KOPT-K1 (cell line): ENCODE measurements around the gene SDCBP2.
A peak's percentile ranks its signal among the peaks of the same experiment; 100 is the strongest.

ENCODE experiments used
- H3K27ac ChIP-seq: fragments of 200-600 bp; sonication (generic); 2 replicates; pipeline ENCODE4 v1.5.1; 2016; ENCODE audit warnings: antibody characterized with exemption, mild to moderate bottlenecking, low read depth, low read length; ENCODE audit not compliant: poor library complexity, severe bottlenecking
- H3K36me3 ChIP-seq: fragments of 200-600 bp; sonication (generic); 2 replicates; pipeline ENCODE4 v1.5.1; 2017; ENCODE audit warnings: antibody characterized with exemption, mild to moderate bottlenecking, low read length, moderate library complexity; ENCODE audit not compliant: insufficient read depth
- H3K9me3 ChIP-seq: fragments of 200-600 bp; sonication (generic); 2 replicates; pipeline ENCODE4 v1.5.1; 2017; ENCODE audit warnings: antibody characterized with exemption, low read length, mild to moderate bottlenecking; ENCODE audit not compliant: insufficient read depth, poor library complexity, severe bottlenecking

SDCBP2 gene

DNA sequence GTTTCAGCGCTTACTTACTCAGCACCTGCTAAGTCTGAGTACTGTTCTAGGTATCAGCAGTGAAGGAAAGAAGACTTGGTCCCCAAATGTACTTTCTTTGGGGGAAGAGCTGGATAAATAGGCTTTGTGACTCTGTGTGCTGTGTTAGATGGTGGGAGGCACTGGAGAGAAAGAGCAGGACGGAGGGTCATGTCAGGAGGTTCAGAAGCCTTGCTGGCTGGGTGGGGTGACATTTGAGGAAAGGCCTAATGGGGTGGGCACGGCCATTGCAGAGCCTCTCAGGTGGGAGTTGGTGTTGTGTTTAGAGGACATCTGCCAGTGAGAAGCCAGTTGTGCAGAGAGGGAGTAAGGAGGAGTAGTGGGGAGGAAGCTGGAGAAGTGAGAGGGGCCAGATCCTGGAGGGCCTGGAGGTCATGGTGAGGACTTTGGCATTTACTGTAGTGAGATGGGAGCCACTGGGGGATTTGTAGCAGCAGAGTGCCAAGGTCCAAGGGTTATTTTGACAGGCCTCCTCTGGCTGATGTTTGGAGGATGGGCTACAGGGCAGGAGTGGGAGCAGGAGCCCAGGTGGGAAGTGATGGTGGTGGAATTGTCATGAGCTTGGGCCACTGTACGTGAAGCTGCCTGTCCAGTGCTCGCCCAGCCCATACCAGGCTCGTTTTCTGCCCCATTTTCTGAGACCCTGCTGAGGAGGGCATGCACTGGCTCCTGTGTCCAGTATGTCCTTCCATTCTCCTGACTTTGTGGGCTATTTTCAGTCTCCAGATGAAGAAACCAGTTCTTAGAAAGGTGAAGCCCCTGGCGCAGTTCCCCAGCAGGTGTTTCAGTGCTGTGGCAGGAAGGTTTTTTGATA is 886 bp downstream of the SDCBP2 start:
- Histone ChIP-seq H3K27ac (no peak overlapping the region), H3K9me3 (no peaks in the 10 kb centered on the region), H3K36me3 (peaks cover 25% of the 10 kb centered on the region)

DNA sequence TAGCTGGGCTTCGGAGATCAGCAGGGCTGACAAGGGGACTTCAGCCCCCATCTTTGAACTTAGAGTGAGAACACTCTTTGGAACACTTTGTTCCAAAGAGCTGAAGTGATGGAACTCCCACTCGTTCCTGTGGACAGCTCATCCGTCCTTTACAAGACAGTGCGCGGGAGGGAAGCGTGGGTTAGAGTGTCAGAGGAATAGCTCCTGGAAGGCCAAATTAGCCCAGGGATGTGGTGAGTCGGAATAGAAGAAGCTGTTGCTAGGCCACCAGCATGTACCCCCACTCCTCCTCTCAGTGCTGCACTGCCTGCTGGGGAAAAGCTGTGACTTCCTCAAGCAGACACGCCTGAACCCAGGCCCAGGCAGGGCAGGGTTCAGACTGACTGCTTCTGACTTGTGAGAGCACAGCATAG is 1.7 kb downstream of the SDCBP2 start:
- peaks cover 17% of the 10 kb centered on the region for H3K36me3 ChIP-seq
- no peak overlapping the region for H3K27ac ChIP-seq
- H3K9me3 ChIP-seq, result no peaks in the 10 kb centered on the region

DNA sequence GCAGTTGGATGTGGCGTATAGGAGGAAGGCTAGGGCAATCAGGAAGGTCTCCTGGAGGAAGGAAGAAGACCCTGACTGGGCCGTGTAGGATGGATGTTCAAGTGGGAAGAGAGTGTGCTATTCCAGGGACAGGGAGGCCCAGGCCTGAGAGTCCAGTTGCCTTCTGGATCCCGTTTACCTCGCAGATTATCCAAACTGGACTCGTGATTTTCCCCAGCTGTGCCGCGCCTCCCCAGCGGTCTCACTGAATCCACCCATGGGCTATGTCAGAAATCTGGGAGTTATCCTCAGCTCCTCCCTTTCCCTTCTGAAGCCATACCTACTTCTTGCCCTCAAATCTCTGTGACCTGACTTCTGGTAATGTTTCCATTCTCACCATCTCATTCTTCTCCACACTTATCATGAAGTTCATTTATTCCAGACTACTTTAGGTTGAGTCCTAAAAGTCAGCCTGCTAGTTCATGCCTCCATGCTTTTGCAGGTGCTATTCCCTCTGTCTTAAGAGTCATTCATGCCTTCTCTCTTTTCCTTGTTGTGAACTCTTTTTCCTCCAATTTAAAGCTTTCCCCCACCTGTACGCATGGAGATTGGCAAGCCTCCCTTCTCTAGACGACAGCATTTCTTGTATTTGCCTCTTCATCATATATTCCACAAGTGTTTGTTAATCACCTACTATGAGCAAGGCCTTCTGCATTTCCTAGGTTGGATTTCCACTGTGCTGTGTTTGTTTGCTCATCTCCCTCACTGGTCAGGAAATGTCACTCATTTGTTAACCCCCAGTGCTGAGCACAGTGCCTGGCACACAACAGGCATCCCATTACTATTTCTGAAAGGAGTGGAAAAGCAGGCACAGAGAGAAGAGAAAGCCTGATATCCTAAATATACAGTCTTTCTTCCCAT is 2.7 kb downstream of the SDCBP2 start:
- Histone ChIP-seq H3K9me3 (no peaks in the 10 kb centered on the region), H3K27ac (peak overlapping the region; percentile 92), H3K36me3 (peaks cover 8% of the 10 kb centered on the region; the same call in 1 of the 2 replicates)

DNA sequence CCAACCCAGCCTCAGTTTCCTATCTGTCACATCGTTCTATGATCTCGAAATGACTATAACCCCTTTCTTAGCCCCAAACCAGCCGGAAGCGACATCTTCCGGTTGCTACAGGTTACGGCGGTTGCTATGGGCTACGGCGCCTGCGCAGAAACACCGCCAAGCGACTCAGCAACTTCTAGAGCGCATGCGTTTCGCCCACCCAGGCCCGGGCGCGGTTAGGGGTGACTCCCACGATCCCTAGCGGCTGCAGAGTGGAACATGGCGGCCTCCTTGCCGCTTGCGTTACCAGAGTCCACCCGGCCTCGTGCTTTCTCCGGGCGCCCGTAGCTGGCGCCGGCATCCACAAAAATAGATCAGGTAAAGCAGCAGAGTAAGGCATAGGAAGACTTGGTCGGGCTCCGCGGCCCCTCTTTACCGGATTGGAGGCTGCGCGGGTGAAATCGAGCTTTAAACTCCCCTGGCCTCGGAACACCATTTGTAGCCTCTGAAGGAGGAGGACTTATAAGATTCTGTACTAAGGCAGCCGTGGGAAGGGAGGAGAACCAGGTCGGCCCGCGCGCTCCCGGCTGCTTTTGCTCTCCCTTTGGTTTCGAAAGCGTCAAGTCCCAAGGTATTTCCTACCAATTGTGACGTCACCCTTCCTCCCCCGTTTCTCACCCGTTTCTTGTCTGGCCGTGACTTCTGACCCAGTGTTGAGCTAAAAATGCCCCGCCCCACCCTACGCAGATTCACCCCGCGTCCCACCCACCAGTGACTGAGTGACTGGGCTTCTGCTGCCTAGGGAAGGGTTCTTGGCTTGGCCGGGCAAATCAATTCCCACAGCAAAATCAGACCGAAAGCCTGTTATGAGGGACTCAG is 3.5 kb downstream of the SDCBP2 start:
- Histone ChIP-seq H3K27ac (peak overlapping the region; percentile 92), H3K9me3 (no peaks in the 10 kb centered on the region), H3K36me3 (no peaks in the 10 kb centered on the region)

DNA sequence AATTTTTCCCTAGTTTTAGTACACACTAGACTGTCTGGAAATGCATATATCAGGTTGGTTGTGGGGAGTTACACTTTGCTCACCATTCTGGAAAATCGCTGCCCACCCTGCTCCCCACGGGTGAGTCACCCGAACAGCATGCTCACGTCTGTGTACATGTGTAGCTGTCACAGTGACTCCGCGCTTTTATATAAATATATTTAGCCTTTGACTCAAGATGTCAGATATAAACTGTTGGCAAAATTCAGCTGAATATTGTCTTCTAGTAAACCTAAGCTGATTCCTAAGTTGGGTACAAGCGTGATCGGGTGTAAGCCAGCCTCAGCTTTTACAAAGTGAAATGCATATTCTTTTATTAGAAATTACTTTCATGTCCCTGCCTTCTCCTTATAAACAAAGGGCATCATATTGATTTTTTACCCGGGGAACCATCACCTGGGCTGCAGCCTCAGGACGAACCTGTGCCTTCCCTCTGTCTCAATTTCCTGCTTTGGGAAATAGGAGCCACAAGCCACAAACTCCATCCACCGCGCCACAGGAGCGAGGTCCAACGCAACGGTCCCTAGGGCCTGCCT is 4.3 kb downstream of the SDCBP2 start:
- Histone ChIP-seq H3K27ac (peak overlapping the region; percentile 92), H3K36me3 (no peaks in the 10 kb centered on the region), H3K9me3 (no peaks in the 10 kb centered on the region)

DNA sequence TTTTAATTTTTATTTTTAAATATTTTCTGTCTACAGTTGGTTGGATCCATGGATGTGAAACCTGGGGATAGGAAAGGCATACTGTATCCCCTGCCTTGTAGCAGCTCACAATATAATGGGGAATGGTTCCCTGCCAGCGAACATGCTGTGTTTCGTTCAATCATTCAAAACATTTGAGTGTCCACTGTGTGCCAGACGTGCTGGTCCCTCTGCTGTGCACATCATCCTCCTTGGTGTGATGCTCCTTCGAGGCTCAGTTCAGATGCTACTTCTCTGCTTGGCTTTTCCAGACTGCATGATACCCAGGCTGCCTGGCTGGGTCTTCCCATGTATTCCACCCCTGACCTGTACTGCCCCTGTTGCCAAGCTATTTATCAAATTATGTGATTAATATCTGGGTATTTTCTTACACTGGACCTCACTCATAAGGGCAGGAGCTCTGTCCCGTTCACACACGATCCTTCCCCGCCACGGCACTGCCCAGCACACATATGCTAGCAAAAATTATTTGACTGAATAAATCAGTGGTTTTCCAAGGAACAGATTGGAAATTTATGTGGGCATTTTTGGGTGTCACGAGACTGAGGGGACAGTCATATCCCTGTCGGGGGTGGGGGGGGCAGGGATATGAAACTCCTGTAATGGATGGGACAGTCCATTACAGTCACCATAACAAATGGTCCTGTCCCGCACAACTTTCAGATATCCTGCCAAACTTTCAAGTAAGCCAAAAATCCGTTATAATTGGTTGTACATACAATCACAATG is 4.9 kb downstream of the SDCBP2 start:
- Histone ChIP-seq H3K9me3 (no peaks in the 10 kb centered on the region), H3K36me3 (no peaks in the 10 kb centered on the region), H3K27ac (peak overlapping the region; percentile 92)

DNA sequence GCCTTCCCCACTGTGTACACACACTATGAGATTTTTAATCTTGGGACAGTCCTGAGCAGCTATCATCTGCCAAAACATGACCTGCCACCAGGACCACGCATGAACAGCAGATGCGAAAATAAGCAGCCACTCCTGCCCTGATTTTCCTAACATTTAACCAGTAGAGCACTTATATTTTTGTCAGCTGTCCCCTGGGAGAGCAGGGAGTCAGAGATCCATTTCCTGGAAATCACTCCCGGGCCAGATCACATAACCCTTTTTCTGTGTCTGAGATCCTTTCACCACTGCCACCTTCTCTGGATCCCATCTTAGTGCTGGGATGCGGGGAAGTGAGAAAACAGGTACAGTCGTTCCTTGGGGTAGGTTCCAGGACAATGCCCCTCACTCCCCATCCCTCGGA is 5.7 kb downstream of the SDCBP2 start:
- Histone ChIP-seq H3K36me3 (no peaks in the 10 kb centered on the region), H3K27ac (no peak overlapping the region), H3K9me3 (no peaks in the 10 kb centered on the region)

DNA sequence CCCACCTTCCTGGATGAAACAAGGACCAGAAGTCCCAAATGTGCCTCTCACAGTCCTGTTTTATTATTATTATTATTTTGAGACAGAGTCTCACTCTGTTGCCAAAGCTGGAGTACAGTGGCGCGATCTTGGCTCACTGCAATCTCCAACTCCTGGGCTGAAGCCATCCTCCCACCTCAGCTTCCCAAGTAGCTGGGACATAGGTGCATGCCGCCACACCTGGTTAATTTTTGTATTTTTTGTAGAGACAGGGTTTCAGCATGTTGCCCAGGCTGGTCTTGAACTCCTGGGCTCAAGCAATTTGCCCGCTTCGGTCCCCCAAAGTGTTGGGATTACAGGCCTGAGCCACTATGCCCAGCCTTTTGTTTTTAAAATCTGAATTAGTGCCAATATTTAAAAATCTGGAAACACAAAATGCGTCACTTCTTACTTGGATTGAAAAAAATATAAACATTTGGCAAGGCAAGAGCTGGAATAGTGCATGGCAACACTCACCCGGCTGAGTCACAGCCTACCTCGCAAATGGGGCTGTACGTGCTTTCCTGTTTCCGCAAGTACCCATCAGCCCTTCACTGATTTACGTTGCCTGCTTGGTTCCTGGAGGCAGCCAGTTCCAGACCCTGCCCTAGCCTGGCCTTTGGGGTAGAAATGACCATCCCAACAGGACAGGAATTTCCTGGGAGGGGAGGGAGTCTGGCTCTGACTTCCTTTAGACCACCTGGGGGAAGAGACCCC is 6.3 kb downstream of the SDCBP2 start:
- Histone ChIP-seq H3K36me3 (no peaks in the 10 kb centered on the region), H3K9me3 (no peaks in the 10 kb centered on the region), H3K27ac (no peak overlapping the region)

DNA sequence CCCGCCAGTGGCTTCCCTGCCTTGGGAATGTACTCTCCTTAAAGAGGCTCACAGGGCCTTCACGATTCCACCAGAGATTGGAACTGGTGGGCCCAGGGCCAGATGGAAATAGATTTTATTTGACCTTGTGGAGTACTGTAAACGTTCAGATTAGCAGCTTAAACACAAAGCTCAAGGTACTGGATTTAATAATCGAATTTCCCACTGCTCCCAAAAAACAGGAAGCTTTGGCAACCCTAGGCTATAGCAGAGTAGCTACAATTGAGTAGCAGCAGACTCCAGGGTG is 7.3 kb downstream of the SDCBP2 start:
- Histone ChIP-seq H3K9me3 (no peaks in the 10 kb centered on the region), H3K36me3 (no peaks in the 10 kb centered on the region), H3K27ac (no peak overlapping the region)

DNA sequence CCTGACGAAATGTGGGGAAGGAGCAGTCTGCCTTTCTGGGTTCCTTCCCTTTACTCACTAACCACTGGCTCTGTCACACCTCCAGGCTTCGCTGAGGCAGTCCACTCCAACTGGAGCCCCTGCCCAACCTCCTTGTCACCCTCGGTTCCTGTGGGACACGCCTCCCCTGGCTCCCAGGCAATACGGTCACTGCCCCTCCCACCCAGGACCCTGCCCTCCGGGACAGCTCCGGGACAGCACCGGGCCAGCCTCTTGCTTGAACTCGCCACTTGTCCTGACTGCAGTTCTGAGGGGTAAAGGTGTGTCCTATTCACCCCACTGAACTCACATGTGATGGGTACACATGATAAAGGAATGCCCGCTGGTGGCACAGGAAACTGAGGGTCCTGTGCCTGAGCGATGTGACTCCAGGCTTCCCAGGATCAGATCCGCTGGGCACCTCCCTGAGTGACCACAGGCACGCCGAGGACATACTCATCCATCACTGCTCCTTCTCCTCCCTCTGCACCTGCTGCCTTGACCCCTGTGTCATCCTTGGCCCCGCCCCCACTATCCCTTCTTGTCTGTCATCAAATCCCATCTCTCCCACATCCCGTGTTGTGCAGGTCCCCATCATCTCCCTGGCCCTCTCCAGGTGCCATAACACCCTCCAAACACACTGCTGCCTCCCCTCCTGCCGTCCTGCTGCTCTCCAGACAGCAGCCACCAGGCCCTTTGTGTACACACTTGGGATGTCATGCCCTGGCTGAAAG is 7.9 kb downstream of the SDCBP2 start:
- no peak overlapping the region for H3K27ac ChIP-seq
- no peaks in the 10 kb centered on the region for H3K9me3 ChIP-seq
- no peaks in the 10 kb centered on the region for H3K36me3 ChIP-seq

DNA sequence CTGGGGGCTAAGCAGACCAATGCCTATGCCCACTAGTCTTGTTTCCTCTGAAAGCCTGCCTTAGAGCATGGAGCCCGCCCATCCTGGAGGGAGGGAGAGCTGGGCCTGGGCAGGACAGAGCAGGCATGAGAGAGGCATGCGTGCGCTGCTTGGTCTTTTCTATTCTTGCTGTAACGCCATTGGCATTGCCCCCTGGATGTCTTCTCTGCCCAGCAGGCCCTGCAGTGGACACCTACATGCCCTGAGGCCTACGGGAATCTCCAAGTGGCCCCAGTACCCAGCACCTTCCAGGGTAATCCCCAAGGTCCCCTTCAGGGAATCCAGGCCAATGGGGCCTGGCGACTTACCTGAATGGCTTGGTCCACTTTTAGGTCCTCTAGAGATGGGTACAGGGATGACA is 8.9 kb downstream of the SDCBP2 start:
- Histone ChIP-seq H3K27ac (no peak overlapping the region), H3K36me3 (no peaks in the 10 kb centered on the region), H3K9me3 (no peaks in the 10 kb centered on the region)

DNA sequence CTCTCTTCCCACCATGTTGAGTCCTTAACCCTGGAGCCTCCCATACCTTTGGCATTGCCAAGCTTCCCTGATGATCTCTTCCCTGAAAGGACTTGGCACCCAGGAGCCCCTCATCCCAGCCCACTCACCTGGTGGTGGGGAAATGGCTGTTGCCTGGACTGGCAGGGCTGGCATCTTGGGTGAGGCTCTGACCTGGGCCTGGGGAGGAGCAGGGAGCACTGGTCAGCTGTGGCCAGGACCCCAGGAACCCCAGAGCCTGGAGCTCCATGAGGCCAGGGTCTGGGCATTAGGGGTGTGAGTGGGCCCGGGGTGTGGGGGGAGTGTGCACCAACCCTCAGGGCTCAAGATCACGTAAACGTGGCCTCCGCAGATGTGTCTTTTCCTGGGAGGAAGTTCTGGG is 9.5 kb downstream of the SDCBP2 start:
- Histone ChIP-seq H3K9me3 (no peaks in the 10 kb centered on the region), H3K27ac (no peak overlapping the region), H3K36me3 (no peaks in the 10 kb centered on the region)

DNA sequence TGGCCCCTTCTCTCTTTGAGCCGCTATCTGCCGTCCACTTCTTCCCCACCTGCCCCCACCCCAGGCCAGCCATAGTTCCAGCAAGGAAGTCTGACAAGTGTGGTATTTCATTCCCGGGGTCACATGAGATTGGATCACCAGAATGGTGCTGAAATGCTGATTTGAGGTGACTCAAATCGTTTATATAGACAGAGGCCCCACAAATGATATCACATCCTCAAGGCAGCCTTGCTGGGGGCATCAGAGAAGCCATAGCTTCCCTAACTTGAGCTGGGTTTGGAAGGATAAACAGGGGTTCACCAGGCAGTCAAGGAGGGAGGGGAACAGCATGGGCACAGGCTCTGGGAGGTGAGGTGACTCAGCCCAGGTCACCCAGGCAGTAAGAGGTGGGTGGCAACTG is 9.9 kb downstream of the SDCBP2 start:
- Histone ChIP-seq H3K27ac (no peak overlapping the region), H3K36me3 (no peaks in the 10 kb centered on the region), H3K9me3 (no peaks in the 10 kb centered on the region)
